ENCODE results near the gene CNOT2.
"Not testable (repeated sequence)": the region's sequence is repeated elsewhere in the genome, so short reads cannot be mapped to it uniquely, and the experiment has no call there.

Gene CNOT2

GRCh38 chr12:70366581-70367257 is 123.5 kb downstream of the CNOT2 start:
- DNase-seq (ENCODE audit: low spot score) = peak; percentile 56

- no peak for DNase-seq (ENCODE audit: low spot score)
Observed at GRCh38 chr12:70367258-70368141, 124.3 kb downstream of the CNOT2 start.

- no peak for DNase-seq (ENCODE audit: low spot score)
Observed at GRCh38 chr12:70372881-70373280, 129.6 kb downstream of the CNOT2 start.

GRCh38 chr12:70379846-70380245 is 136.6 kb downstream of the CNOT2 start:
- DNase-seq (ENCODE audit: low spot score) = no peak

GRCh38 chr12:70383484-70383883 is 140.3 kb downstream of the CNOT2 start:
- DNase-seq (ENCODE audit: low spot score) = no peak

- no peak for DNase-seq (ENCODE audit: low spot score)
Observed at GRCh38 chr12:70383886-70384285, 140.7 kb downstream of the CNOT2 start.

GRCh38 chr12:70386771-70387170 is 143.5 kb downstream of the CNOT2 start:
- DNase-seq (ENCODE audit: low spot score) = no peak

- DNase-seq (ENCODE audit: low spot score) = no peak
Observed at GRCh38 chr12:70389678-70390077, 146.4 kb downstream of the CNOT2 start.

GRCh38 chr12:70392631-70393030 is 149.4 kb downstream of the CNOT2 start:
- DNase-seq (ENCODE audit: low spot score) = not testable (repeated sequence)

GRCh38 chr12:70393787-70394499 is 150.7 kb downstream of the CNOT2 start:
- no peak for DNase-seq (ENCODE audit: low spot score)

- no peak for DNase-seq (ENCODE audit: low spot score)
Observed at GRCh38 chr12:70398002-70398401, 154.8 kb downstream of the CNOT2 start.

- no peak for DNase-seq (ENCODE audit: low spot score)
Observed at GRCh38 chr12:70398862-70399261, 155.6 kb downstream of the CNOT2 start.

GRCh38 chr12:70399311-70399710 is 156.1 kb downstream of the CNOT2 start:
- DNase-seq (ENCODE audit: low spot score) = no peak

- no peak for DNase-seq (ENCODE audit: low spot score)
Observed at GRCh38 chr12:70400124-70400523, 156.9 kb downstream of the CNOT2 start.

GRCh38 chr12:70402597-70402996 is 159.4 kb downstream of the CNOT2 start:
- DNase-seq (ENCODE audit: low spot score) = no peak

- no peak for DNase-seq (ENCODE audit: low spot score)
Observed at GRCh38 chr12:70403826-70404225, 160.6 kb downstream of the CNOT2 start.

Data from CD4-positive, alpha-beta T cell treated with Interleukin-15 for 4 hours (primary cell).